H9 (cell line): ENCODE results near the gene C10orf105. TPM values are rescaled to one million over a fixed set of nuclear protein-coding genes. Genes with fewer than 3 reads are reported as not detected.

Source experiments
- DNase-seq: peaks from one replicate; pipeline ENCODE4 v3.0.0-alpha.2; 2017
- H2AFZ ChIP-seq: one replicate; pipeline ENCODE4 v1.6.1; 2013; ENCODE audit warnings: mild to moderate bottlenecking, low read length, control low read depth, moderate library complexity
- H2AK5ac ChIP-seq: 2 replicates; pipeline ENCODE4 v1.6.1; 2013; ENCODE audit warnings: low read length, control low read depth, mixed read lengths; ENCODE audit not compliant: insufficient read length
- H2BK120ac ChIP-seq: one replicate; pipeline ENCODE4 v1.6.1; 2013; ENCODE audit warnings: low read depth, mild to moderate bottlenecking, low read length, control low read depth, inconsistent platforms; ENCODE audit not compliant: poor library complexity, severe bottlenecking
- H2BK12ac ChIP-seq: 2 replicates; pipeline ENCODE4 v1.6.1; 2013; ENCODE audit warnings: low read length, control low read depth, mixed read lengths, low read depth; ENCODE audit not compliant: insufficient read length
- H2BK15ac ChIP-seq: 2 replicates; pipeline ENCODE4 v1.6.1; 2013; ENCODE audit warnings: low read depth, low read length, control low read depth
- H2BK20ac ChIP-seq: one replicate; pipeline ENCODE4 v1.6.1; 2013; ENCODE audit warnings: low read depth, mild to moderate bottlenecking, low read length, control low read depth, inconsistent platforms; ENCODE audit not compliant: poor library complexity, severe bottlenecking
- H2BK5ac ChIP-seq: 2 replicates; pipeline ENCODE4 v1.6.1; 2013; ENCODE audit warnings: low read length, control low read depth, mixed read lengths; ENCODE audit not compliant: insufficient read length
- H3K14ac ChIP-seq: 2 replicates; pipeline ENCODE4 v1.6.1; 2013; ENCODE audit warnings: low read length, control low read depth; ENCODE audit not compliant: insufficient read depth
- H3K18ac ChIP-seq: 2 replicates; pipeline ENCODE4 v1.6.1; 2013; ENCODE audit warnings: low read depth, mild to moderate bottlenecking, mixed read lengths, low read length, control low read depth; ENCODE audit not compliant: insufficient read length
- H3K23ac ChIP-seq: 2 replicates; pipeline ENCODE4 v1.6.1; 2013; ENCODE audit warnings: low read length, control low read depth, mixed read lengths, low read depth; ENCODE audit not compliant: insufficient read length
- H3K23me2 ChIP-seq: 2 replicates; pipeline ENCODE4 v1.6.1; 2013; ENCODE audit warnings: low read depth, mild to moderate bottlenecking, mixed read lengths, low read length, control low read depth; ENCODE audit not compliant: insufficient read length, poor library complexity, severe bottlenecking
- H3K27ac ChIP-seq: 2 replicates; pipeline ENCODE4 v1.5.1; 2013; ENCODE audit warnings: low read length, control low read depth, mixed read lengths, low read depth; ENCODE audit not compliant: insufficient read length
- H3K27me3 ChIP-seq: 2 replicates; pipeline ENCODE4 v1.6.1; 2013; ENCODE audit warnings: low read length, control low read depth, inconsistent platforms; ENCODE audit not compliant: insufficient read depth
- H3K4ac ChIP-seq: 2 replicates; pipeline ENCODE4 v1.6.1; 2013; ENCODE audit warnings: low read depth, mild to moderate bottlenecking, control low read depth, inconsistent platforms, low read length, moderate library complexity
- H3K4me1 ChIP-seq: 2 replicates; pipeline ENCODE4 v1.6.1; 2013; ENCODE audit warnings: low read length, control low read depth, inconsistent platforms; ENCODE audit not compliant: insufficient read depth
- H3K4me2 ChIP-seq: 2 replicates; pipeline ENCODE4 v1.6.1; 2013; ENCODE audit warnings: low read length, control low read depth, mixed read lengths; ENCODE audit not compliant: insufficient read length, insufficient read depth
- H3K56ac ChIP-seq: 2 replicates; pipeline ENCODE4 v1.6.1; 2013; ENCODE audit warnings: low read depth, mild to moderate bottlenecking, mixed read lengths, low read length, control low read depth; ENCODE audit not compliant: insufficient read length
- H3K79me1 ChIP-seq: 2 replicates; pipeline ENCODE4 v1.6.1; 2013; ENCODE audit warnings: low read depth, mild to moderate bottlenecking, moderate library complexity, low read length, control low read depth, inconsistent platforms; ENCODE audit not compliant: insufficient read depth, poor library complexity, severe bottlenecking
- H3K79me2 ChIP-seq: 2 replicates; pipeline ENCODE4 v1.6.1; 2013; ENCODE audit warnings: low read length, control low read depth, inconsistent platforms; ENCODE audit not compliant: insufficient read depth
- H3K9ac ChIP-seq: 2 replicates; pipeline ENCODE4 v1.6.1; 2013; ENCODE audit warnings: low read length, control low read depth, mixed read lengths; ENCODE audit not compliant: insufficient read length; ENCODE audit errors: extremely low read depth
- H3K9me3 ChIP-seq: one replicate; pipeline ENCODE4 v1.6.1; 2013; ENCODE audit warnings: low read depth, low read length, inconsistent platforms; ENCODE audit not compliant: control insufficient read depth
- H3T11ph ChIP-seq: one replicate; pipeline ENCODE4 v1.6.1; 2013; ENCODE audit warnings: mild to moderate bottlenecking, low read length, control low read depth, inconsistent platforms
- H4K20me1 ChIP-seq: one replicate; pipeline ENCODE4 v1.6.1; 2013; ENCODE audit not compliant: control insufficient read depth, insufficient read length, insufficient read depth
- H4K5ac ChIP-seq: 2 replicates; pipeline ENCODE4 v1.6.1; 2013; ENCODE audit warnings: low read depth, mild to moderate bottlenecking, mixed read lengths, low read length, control low read depth; ENCODE audit not compliant: insufficient read length
- H4K8ac ChIP-seq: replicated peaks from 2 replicates; pipeline ENCODE4 v1.6.1; 2013; ENCODE audit warnings: low read length, control low read depth, mixed read lengths, low read depth; ENCODE audit not compliant: insufficient read length
- H4K91ac ChIP-seq: 2 replicates; pipeline ENCODE4 v1.6.1; 2013; ENCODE audit warnings: low read depth, mild to moderate bottlenecking, moderate library complexity, mixed read lengths, low read length, control low read depth; ENCODE audit not compliant: insufficient read length
- H3K27ac Mint-ChIP-seq, 3 experiments: 2 replicates in 2 of 3; 3 replicates in 1 of 3; pipeline ENCODE4 v1.8.0; 2020 to 2021; ENCODE audit warnings: mixed read lengths in 3 of 3, mild to moderate bottlenecking in 1 of 3, moderate library complexity in 1 of 3
- H3K27me3 Mint-ChIP-seq: 2 replicates; pipeline ENCODE4 v1.8.0; 2021; ENCODE audit warnings: low read depth, mild to moderate bottlenecking, moderate library complexity, mixed read lengths
- H3K36me3 Mint-ChIP-seq, 3 experiments: 2 replicates in 2 of 3; 3 replicates in 1 of 3; pipeline ENCODE4 v1.8.0; 2020 to 2021; ENCODE audit warnings: low read depth in 3 of 3, mixed read lengths in 3 of 3; ENCODE audit not compliant: insufficient read depth in 1 of 3
- H3K4me1 Mint-ChIP-seq, 2 experiments: 2 replicates each; pipeline ENCODE4 v1.8.0; 2020; ENCODE audit warnings: mixed read lengths in 2 of 2
- H3K4me3 Mint-ChIP-seq, 2 experiments: 2 replicates in 1 of 2; 3 replicates in 1 of 2; pipeline ENCODE4 v1.8.0; 2020 to 2021; ENCODE audit warnings: mild to moderate bottlenecking in 2 of 2, mixed read lengths in 2 of 2, moderate library complexity in 1 of 2
- H3K9me3 Mint-ChIP-seq, 2 experiments: 2 replicates in 1 of 2; 3 replicates in 1 of 2; pipeline ENCODE4 v1.8.0; 2020; ENCODE audit warnings: mild to moderate bottlenecking in 2 of 2, mixed read lengths in 2 of 2, moderate library complexity in 1 of 2
- WGBS: extraction: QIAGEN DNeasy Blood & Tissue Kit; methylation state at CpG from one replicate; pipeline ENCODE4 v1.1.7; 2013; ENCODE audit warnings: missing lambda C conversion rate, low lambda C conversion rate, mixed read lengths; ENCODE audit not compliant: insufficient read length; ENCODE audit errors: extremely low coverage; 5-methylcytosine and 5-hydroxymethylcytosine counted together
- total RNA-seq: library from RNA; stranded (reverse); gene quantifications from 2 replicates; pipeline ENCODE4 v1.2.1, GENCODE V29; 2021
- TF ChIP-seq, protein P1 (sequence below): fragments of 200-600 bp; sonication (generic); conservative IDR thresholded peaks from 3 replicates; pipeline ENCODE4 v1.8.0; 2021; ENCODE audit warnings: antibody characterized with exemption, mild to moderate bottlenecking

The C10orf105 gene
- total RNA-seq, 1 experiment from 2014 or later = 0.26 TPM

DNA sequence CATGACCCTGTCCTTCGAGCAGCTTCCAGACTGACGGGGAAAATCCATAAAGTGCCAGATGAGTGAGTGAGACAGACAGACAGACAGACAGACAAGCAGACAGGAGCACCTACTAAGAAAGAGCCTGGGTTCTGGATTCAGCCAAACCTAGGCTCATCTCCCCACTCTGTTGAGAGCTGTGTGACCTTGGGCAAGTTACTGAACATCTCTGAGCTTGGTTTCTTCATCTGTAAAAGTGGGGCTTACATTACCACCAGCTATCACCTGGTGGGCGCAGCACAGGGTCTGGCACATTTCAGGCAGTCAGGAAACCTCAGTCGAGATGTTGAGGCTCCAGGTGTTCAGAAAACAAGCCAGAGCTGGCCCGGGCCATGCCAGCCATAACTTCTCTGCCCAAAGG, 37.6 kb downstream of the C10orf105 start:
- Histone ChIP-seq H3K23me2 (no peaks in the 10 kb centered on the region), H3K4me1 (peaks cover 5% of the 10 kb centered on the region; the same call in 1 of the 2 replicates), H3K79me2 (no peaks in the 10 kb centered on the region), H4K20me1 (no peaks in the 10 kb centered on the region), H2BK15ac (no peak overlapping the region), H3K23ac (no peak overlapping the region), H2BK20ac (no peak overlapping the region), H3K56ac (no peak overlapping the region), H2BK120ac (no peak overlapping the region), H3K27ac (no peak overlapping the region), H4K8ac (no peak overlapping the region), H3K18ac (no peak overlapping the region), H3K9ac (no peak overlapping the region), H4K91ac (no peak overlapping the region), H3K9me3 (no peaks in the 10 kb centered on the region), H2AFZ (no peak overlapping the region), H3K4me2 (no peak overlapping the region), H2AK5ac (no peak overlapping the region), H3K14ac (no peak overlapping the region), H4K5ac (no peak overlapping the region), H3K79me1 (no peaks in the 10 kb centered on the region), H3K4ac (no peak overlapping the region), H3K27me3 (no peaks in the 10 kb centered on the region), H2BK12ac (no peak overlapping the region), H3T11ph (no peak overlapping the region), H2BK5ac (no peak overlapping the region)
- WGBS = no CpG with 5 or more reads among the region's 5 CpGs
- no peak overlapping the region for H3K4me3 Mint-ChIP-seq
- DNase-seq = no peak
- TF ChIP-seq, protein P1, sequence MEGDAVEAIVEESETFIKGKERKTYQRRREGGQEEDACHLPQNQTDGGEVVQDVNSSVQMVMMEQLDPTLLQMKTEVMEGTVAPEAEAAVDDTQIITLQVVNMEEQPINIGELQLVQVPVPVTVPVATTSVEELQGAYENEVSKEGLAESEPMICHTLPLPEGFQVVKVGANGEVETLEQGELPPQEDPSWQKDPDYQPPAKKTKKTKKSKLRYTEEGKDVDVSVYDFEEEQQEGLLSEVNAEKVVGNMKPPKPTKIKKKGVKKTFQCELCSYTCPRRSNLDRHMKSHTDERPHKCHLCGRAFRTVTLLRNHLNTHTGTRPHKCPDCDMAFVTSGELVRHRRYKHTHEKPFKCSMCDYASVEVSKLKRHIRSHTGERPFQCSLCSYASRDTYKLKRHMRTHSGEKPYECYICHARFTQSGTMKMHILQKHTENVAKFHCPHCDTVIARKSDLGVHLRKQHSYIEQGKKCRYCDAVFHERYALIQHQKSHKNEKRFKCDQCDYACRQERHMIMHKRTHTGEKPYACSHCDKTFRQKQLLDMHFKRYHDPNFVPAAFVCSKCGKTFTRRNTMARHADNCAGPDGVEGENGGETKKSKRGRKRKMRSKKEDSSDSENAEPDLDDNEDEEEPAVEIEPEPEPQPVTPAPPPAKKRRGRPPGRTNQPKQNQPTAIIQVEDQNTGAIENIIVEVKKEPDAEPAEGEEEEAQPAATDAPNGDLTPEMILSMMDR = no peak
- peaks cover 9% of the 10 kb centered on the region for H3K27me3 Mint-ChIP-seq
- peaks cover 29 to 32% of the 10 kb centered on the region in 2 experiments for H3K4me1 Mint-ChIP-seq
- no peak overlapping the region; a peak in 1 of 7 replicates for H3K27ac Mint-ChIP-seq
- H3K36me3 Mint-ChIP-seq = no peaks in the 10 kb centered on the region
- no peaks in the 10 kb centered on the region for H3K9me3 Mint-ChIP-seq
